IMR-90 (cell line): Measurements from ENCODE around the gene PRKCA. TPM values are rescaled to one million over a fixed set of nuclear protein-coding genes. Genes with fewer than 3 reads are reported as not detected.
"Not testable (repeated sequence)": the region's sequence is repeated elsewhere in the genome, so short reads cannot be mapped to it uniquely, and the experiment has no call there.

Experiments
- ATAC-seq: fragments of 200-7000 bp; cut with Tn5 transposase; 2 replicates; pipeline ENCODE4 v1.9.1; 2020; ENCODE audit warnings: low read depth, mild to moderate bottlenecking, moderate library complexity
- BruUV-seq: library from RNA; stranded (reverse); fragments of 400-500 nt; replicated peaks from 2 replicates; lab custom pipeline; 2021; lab: Mats Ljungman, UMichigan
- CTCF ChIA-PET: fragments of 300-600 bp; formaldehyde crosslinking; extraction: SDS; loops from one replicate; lab custom pipeline; 2021; ENCODE audit warnings: antibody characterized with exemption; lab: Yijun Ruan, JAX
- POLR2A ChIA-PET: fragments of 300-600 bp; sonication (Branson Sonifier 250); formaldehyde crosslinking; loops from one replicate; lab custom pipeline; 2022; ENCODE audit warnings: antibody characterized with exemption; ENCODE audit not compliant: unreplicated experiment; lab: Charles Lee
- DNase-seq: peaks from one replicate; pipeline ENCODE4 v3.0.0; 2013
- H2AFZ ChIP-seq: replicated peaks from 2 replicates; pipeline ENCODE3; 2013; ENCODE audit warnings: low read length, mild to moderate bottlenecking; ENCODE audit not compliant: poor library complexity
- H2AK5ac ChIP-seq: 2 replicates; pipeline ENCODE4 v1.6.1; 2013; ENCODE audit warnings: low read depth, low read length, inconsistent platforms
- H2AK9ac ChIP-seq: replicated peaks from 2 replicates; pipeline ENCODE3; 2013; ENCODE audit warnings: mild to moderate bottlenecking, low read depth, low read length, moderate library complexity; ENCODE audit not compliant: poor library complexity
- H2BK120ac ChIP-seq: 2 replicates; pipeline ENCODE4 v1.6.1; 2013; ENCODE audit warnings: low read depth, low read length, inconsistent platforms
- H2BK15ac ChIP-seq: 3 replicates; pipeline ENCODE4 v1.6.1; 2013; ENCODE audit warnings: low read depth, low read length, inconsistent platforms
- H2BK20ac ChIP-seq: 2 replicates; pipeline ENCODE4 v1.6.1; 2013; ENCODE audit warnings: low read depth, mild to moderate bottlenecking, inconsistent platforms, low read length, moderate library complexity
- H2BK5ac ChIP-seq: 2 replicates; pipeline ENCODE4 v1.6.1; 2013; ENCODE audit warnings: mild to moderate bottlenecking, low read depth, low read length, inconsistent platforms; ENCODE audit not compliant: poor library complexity, severe bottlenecking
- H3K14ac ChIP-seq: replicated peaks from 2 replicates; pipeline ENCODE4 v1.6.1; 2013; ENCODE audit warnings: low read depth, low read length, inconsistent platforms
- H3K18ac ChIP-seq: 2 replicates; pipeline ENCODE4 v1.6.1; 2013; ENCODE audit warnings: low read depth, low read length, control low read depth
- H3K23ac ChIP-seq: 2 replicates; pipeline ENCODE4 v1.6.1; 2013; ENCODE audit warnings: low read depth, low read length, inconsistent platforms
- H3K27ac ChIP-seq: 2 replicates; pipeline ENCODE4 v1.5.1; 2013; ENCODE audit warnings: mild to moderate bottlenecking, control low read depth, low read length; ENCODE audit not compliant: insufficient read depth
- H3K27me3 ChIP-seq: 2 replicates; pipeline ENCODE4 v1.6.1; 2013; ENCODE audit warnings: low read length; ENCODE audit not compliant: control insufficient read depth, insufficient read depth
- H3K36me3 ChIP-seq: 2 replicates; pipeline ENCODE4 v1.6.1; 2013; ENCODE audit warnings: low read length, mixed read lengths; ENCODE audit not compliant: control insufficient read depth, insufficient read depth
- H3K4ac ChIP-seq: 2 replicates; pipeline ENCODE4 v1.6.1; 2013; ENCODE audit warnings: low read depth, low read length, inconsistent platforms
- H3K4me1 ChIP-seq: 2 replicates; pipeline ENCODE4 v1.6.1; 2013; ENCODE audit warnings: low read length, mixed read lengths; ENCODE audit not compliant: control insufficient read depth, insufficient read depth
- H3K4me2 ChIP-seq: 2 replicates; pipeline ENCODE4 v1.6.1; 2013; ENCODE audit warnings: low read depth, mild to moderate bottlenecking, control low read depth, low read length, moderate library complexity
- H3K4me3 ChIP-seq: 2 replicates; pipeline ENCODE4 v1.5.1; 2013; ENCODE audit warnings: low read depth, mild to moderate bottlenecking, control low read depth, low read length, moderate library complexity; ENCODE audit not compliant: insufficient read depth
- H3K56ac ChIP-seq: 2 replicates; pipeline ENCODE4 v1.6.1; 2013; ENCODE audit warnings: low read length, inconsistent platforms; ENCODE audit not compliant: insufficient read depth; ENCODE audit errors: extremely low read depth
- H3K79me1 ChIP-seq, 2 experiments: 2 replicates each; pipeline ENCODE4 v1.6.1; 2013; ENCODE audit warnings: low read length in 2 of 2, inconsistent platforms in 1 of 2, low read depth in 1 of 2
- H3K9ac ChIP-seq: 2 replicates; pipeline ENCODE4 v1.6.1; 2013; ENCODE audit warnings: low read depth, low read length, control low read depth
- H3K9me1 ChIP-seq: 2 replicates; pipeline ENCODE4 v1.6.1; 2013; ENCODE audit warnings: low read length, inconsistent platforms; ENCODE audit not compliant: insufficient read depth
- H3K9me3 ChIP-seq: 2 replicates; pipeline ENCODE4 v1.6.1; 2013; ENCODE audit warnings: low read length; ENCODE audit not compliant: control insufficient read depth, insufficient read depth
- H4K20me1 ChIP-seq: 2 replicates; pipeline ENCODE4 v1.6.1; 2013; ENCODE audit warnings: low read length, inconsistent platforms; ENCODE audit not compliant: insufficient read depth
- H4K5ac ChIP-seq: 2 replicates; pipeline ENCODE4 v1.6.1; 2013; ENCODE audit warnings: mild to moderate bottlenecking, low read depth, low read length, control low read depth
- H4K8ac ChIP-seq, 2 experiments: 2 replicates each; pipeline ENCODE4 v1.6.1; 2013; ENCODE audit warnings: low read depth in 2 of 2, low read length in 2 of 2, control low read depth in 1 of 2, inconsistent platforms in 1 of 2
- H4K91ac ChIP-seq: 2 replicates; pipeline ENCODE4 v1.6.1; 2013; ENCODE audit warnings: low read depth, low read length, inconsistent platforms; ENCODE audit not compliant: insufficient read depth
- CHD1 ChIP-seq: IDR thresholded peaks from 2 replicates; pipeline ENCODE4 v1.6.1; 2012; ENCODE audit warnings: low read depth, low read length, improper control_type of control experiment
- FOS ChIP-seq: fragments of 150-350 bp; IDR thresholded peaks from 2 replicates; pipeline ENCODE4 v1.6.1; 2016; ENCODE audit warnings: low read depth, low read length
- MAZ ChIP-seq: IDR thresholded peaks from 2 replicates; pipeline ENCODE4 v1.6.1; 2012; ENCODE audit warnings: low read depth, mild to moderate bottlenecking, low read length, improper control_type of control experiment, moderate library complexity, borderline replicate concordance
- MXI1 ChIP-seq: IDR thresholded peaks from 2 replicates; pipeline ENCODE4 v1.6.1; 2012; ENCODE audit warnings: low read depth, mild to moderate bottlenecking, low read length, moderate library complexity, borderline replicate concordance
- NFE2L2 ChIP-seq: fragments of 150-350 bp; IDR thresholded peaks from 2 replicates; pipeline ENCODE4 v1.6.1; 2016; ENCODE audit warnings: low read depth, mild to moderate bottlenecking, low read length
- WGBS, 2 experiments: methylation state at CpG; one replicate each; pipeline versions ENCODE4 v1.1.5 to v1.1.7; 2013; ENCODE audit warnings: missing lambda C conversion rate in 2 of 2; ENCODE audit not compliant: insufficient read length in 1 of 2; ENCODE audit errors: extremely low coverage in 2 of 2; 5-methylcytosine and 5-hydroxymethylcytosine counted together
- dilution Hi-C: fragments of 300-500 bp; cut with HindIII; formaldehyde crosslinking; loops from one replicate; pipeline ENCODE4 v1.14.3; 2018; ENCODE audit warnings: low sequenced_read_pairs; ENCODE audit not compliant: unreplicated experiment
- in situ Hi-C: fragments of 300-500 bp; cut with MboI; formaldehyde crosslinking; loops from 3 replicates; pipeline ENCODE4 v1.14.3; 2019; ENCODE audit warnings: low sequenced_read_pairs, inconsistent platforms, mixed read lengths
- intact Hi-C: fragments of 100-400 bp; cut with micrococcal nuclease; formaldehyde crosslinking; loops from 2 replicates; pipeline ENCODE4 v1.10.0; 2022
- polyA plus RNA-seq, 3 experiments: library from polyadenylated mRNA; depleted of rRNA; stranded (reverse); fragments of >200 nt; gene quantifications; 2 replicates each; pipeline ENCODE4 v1.2.3, GENCODE V29; 2012; ENCODE audit warnings: low replicate concordance in 1 of 3
- total RNA-seq: library from RNA; depleted of rRNA; stranded (reverse); fragments of >200 nt; gene quantifications from 2 replicates; pipeline ENCODE4 v1.2.3, GENCODE V29; 2012

PRKCA gene
- total and polyA plus RNA-seq, 2 of the 4 experiments (the other 2 are of a cell fraction): 31.0 to 46.0 TPM

- Histone ChIP-seq H3K9ac (no peak overlapping the region), H3K4me2 (no peak overlapping the region), H3K36me3 (no peaks in the 10 kb centered on the region), H3K4me1 (peaks cover 17% of the 10 kb centered on the region), H4K5ac (no peak overlapping the region), H3K9me3 (no peaks in the 10 kb centered on the region), H2BK120ac (no peak overlapping the region), H3K79me1 (peaks cover 24 to 67% of the 10 kb centered on the region in 2 experiments), H3K56ac (no peak overlapping the region), H3K14ac (no peak overlapping the region), H3K4me3 (no peak overlapping the region), H2BK5ac (no peak overlapping the region), H4K8ac (no peak overlapping the region), H3K27ac (no peak overlapping the region), H3K18ac (no peak overlapping the region), H2AK9ac (no peak overlapping the region), H3K27me3 (no peaks in the 10 kb centered on the region), H2BK15ac (no peak overlapping the region), H3K4ac (no peak overlapping the region), H3K23ac (no peak overlapping the region), H4K91ac (no peak overlapping the region), H4K20me1 (peaks cover 24% of the 10 kb centered on the region; the same call in 1 of the 2 replicates), H2BK20ac (no peak overlapping the region), H2AFZ (no peak overlapping the region), H2AK5ac (no peak overlapping the region), H3K9me1 (peaks cover 6% of the 10 kb centered on the region; the same call in 1 of the 2 replicates)
- no peak for DNase-seq
- BruUV-seq: no TSS peak
- intact Hi-C loops: no loop called here
- no peak for ATAC-seq
- no CpG with 5 or more reads among the region's 4 CpGs for WGBS, 2 experiments
- CTCF ChIA-PET: no interaction called here
- no peak for TF ChIP-seq MXI1
- TF ChIP-seq MAZ: no peak
- TF ChIP-seq NFE2L2: no peak
- TF ChIP-seq FOS: no peak
- TF ChIP-seq CHD1: no peak
- POLR2A ChIA-PET: no interaction called here
- dilution Hi-C loops: no loop called here
- in situ Hi-C loops: no loop called here
Observed at GRCh38 chr17:66341462-66341861, 39.0 kb downstream of the PRKCA start.

GRCh38 chr17:66342263-66342662 lies 39.9 kb downstream of the PRKCA start:
- H3K36me3 ChIP-seq, intact Hi-C loops, H3K4me3 ChIP-seq, H4K8ac ChIP-seq, H3K4me2 ChIP-seq, H2AK9ac ChIP-seq, CTCF ChIA-PET, H4K5ac ChIP-seq, H2BK120ac ChIP-seq, POLR2A ChIA-PET, H3K14ac ChIP-seq, H2BK15ac ChIP-seq, ATAC-seq, H2AK5ac ChIP-seq, H3K23ac ChIP-seq, H3K18ac ChIP-seq, H3K56ac ChIP-seq, H3K9me1 ChIP-seq, H3K27me3 ChIP-seq, in situ Hi-C loops, H3K9ac ChIP-seq, H2BK20ac ChIP-seq, H3K27ac ChIP-seq, DNase-seq, H2BK5ac ChIP-seq, H3K9me3 ChIP-seq, dilution Hi-C loops, H4K91ac ChIP-seq, H3K4ac ChIP-seq, H2AFZ ChIP-seq, BruUV-seq: not testable (repeated sequence)
- WGBS, 2 experiments: no CpG with 5 or more reads among the region's 4 CpGs
- Histone ChIP-seq H4K20me1 (peaks cover 21% of the 10 kb centered on the region; the same call in 1 of the 2 replicates), H3K79me1 (peaks cover 22 to 67% of the 10 kb centered on the region in 2 experiments), H3K4me1 (peaks cover 17% of the 10 kb centered on the region)
